Pancreas (tissue), 10 donors: ENCODE data around the gene DTX2. TPM values are rescaled to one million over a fixed set of nuclear protein-coding genes. Genes with fewer than 3 reads are reported as not detected.
"Not testable (repeated sequence)": the region's sequence is repeated elsewhere in the genome, so short reads cannot be mapped to it uniquely, and the experiment has no call there.

Experiments
- ATAC-seq, 4 donors: fragments of 200-7000 bp; cut with Tn5 transposase; one replicate each; pipeline versions ENCODE4 v1.8.0 to v1.9.1; 2020; ENCODE audit warnings: mild to moderate bottlenecking in 4 of 4, moderate library complexity in 4 of 4
- DNase-seq, 6 donors: peaks; one replicate each; pipeline ENCODE4 v3.0.0-alpha.2; 2020
- FAIRE-seq: peaks from 2 replicates; lab custom pipeline; 2012; peaks lifted over from hg19 to GRCh38; lab: Jason Lieb, UNC
- H3K27ac ChIP-seq, 4 donors: fragments of 200-600 bp; sonication (generic); 1 replicate in 3 of 4; 2 replicates in 1 of 4; pipeline versions ENCODE4 v1.5.0 to v1.8.0; 2020
- H3K27me3 ChIP-seq, 4 donors: fragments of 200-600 bp; one replicate each; pipeline ENCODE4 v1.8.0; 2021
- H3K36me3 ChIP-seq, 3 donors: fragments of 200-600 bp; sonication (generic) in 1 of 3; one replicate each; pipeline versions ENCODE4 v1.5.0 to v1.8.0; 2020 to 2021
- H3K4me1 ChIP-seq, 3 donors: fragments of 200-600 bp; one replicate each; pipeline ENCODE4 v1.8.0; 2021
- H3K4me3 ChIP-seq, 4 donors: fragments of 200-600 bp; sonication (generic) in 2 of 4; one replicate each; pipeline versions ENCODE4 v1.5.0 to v1.8.0; 2020 to 2021
- H3K9me3 ChIP-seq, 4 donors: fragments of 200-600 bp; one replicate each; pipeline ENCODE4 v1.8.0; 2021
- WGBS, 2 donors: extraction: QIAGEN DNeasy Blood & Tissue Kit; methylation state at CpG; one replicate each; pipeline ENCODE4 v1.1.7; 2013; 5-methylcytosine and 5-hydroxymethylcytosine counted together
- intact Hi-C, 3 donors: fragments of 100-400 bp; cut with DNase I; formaldehyde crosslinking; loops; one replicate each; pipeline versions ENCODE4 v1.11.1 to v1.14.2; 2022
- polyA plus RNA-seq, 2 donors: library from polyadenylated mRNA; stranded (reverse); fragments of 200-250 nt; gene quantifications; one replicate each; pipeline ENCODE4 v1.2.3, GENCODE V29; 2013
- total RNA-seq, 6 donors: library from RNA; stranded (reverse); fragmentation: NEBNext Ultra II Directional in 4 of 6; extraction: Animal tissue kit (Norgen Biotek cat#: 25700) in 4 of 6; gene quantifications; one replicate each; pipeline versions ENCODE4 v1.2.1 to v1.2.4, GENCODE V29; 2021 to 2023
- TF ChIP-seq, protein P1 (sequence below), 4 donors: fragments of 200-600 bp; sonication (generic) in 3 of 4; IDR thresholded peaks; one replicate each; pipeline versions ENCODE4 v1.5.0 to v1.8.0; 2021; ENCODE audit warnings: antibody characterized with exemption in 4 of 4
- donor health status: healthy with polysubstance abuse.
- donor health status: DM: no; HTN: no; CAD: no; lungs with moderate emphysema.
- donor health status: DM: no; HTN: no; CAD: no.
- donor health status: control.
- donor health status: control.
- donor health status: Bipolar disorder and iron deficiency.
- donor health status: DM: yes; HTN: yes; CAD: no.
- donor health status: DM: no; HTN: no; CAD: no.
- donor health status: DM: no; HTN: no; CAD: no.
- donor health status: DM: yes; HTN: yes; CAD: no.

Gene DTX2
- total and polyA plus RNA-seq, 8 donors, result 11.5 to 52.4 (median 16.5) TPM

DNA sequence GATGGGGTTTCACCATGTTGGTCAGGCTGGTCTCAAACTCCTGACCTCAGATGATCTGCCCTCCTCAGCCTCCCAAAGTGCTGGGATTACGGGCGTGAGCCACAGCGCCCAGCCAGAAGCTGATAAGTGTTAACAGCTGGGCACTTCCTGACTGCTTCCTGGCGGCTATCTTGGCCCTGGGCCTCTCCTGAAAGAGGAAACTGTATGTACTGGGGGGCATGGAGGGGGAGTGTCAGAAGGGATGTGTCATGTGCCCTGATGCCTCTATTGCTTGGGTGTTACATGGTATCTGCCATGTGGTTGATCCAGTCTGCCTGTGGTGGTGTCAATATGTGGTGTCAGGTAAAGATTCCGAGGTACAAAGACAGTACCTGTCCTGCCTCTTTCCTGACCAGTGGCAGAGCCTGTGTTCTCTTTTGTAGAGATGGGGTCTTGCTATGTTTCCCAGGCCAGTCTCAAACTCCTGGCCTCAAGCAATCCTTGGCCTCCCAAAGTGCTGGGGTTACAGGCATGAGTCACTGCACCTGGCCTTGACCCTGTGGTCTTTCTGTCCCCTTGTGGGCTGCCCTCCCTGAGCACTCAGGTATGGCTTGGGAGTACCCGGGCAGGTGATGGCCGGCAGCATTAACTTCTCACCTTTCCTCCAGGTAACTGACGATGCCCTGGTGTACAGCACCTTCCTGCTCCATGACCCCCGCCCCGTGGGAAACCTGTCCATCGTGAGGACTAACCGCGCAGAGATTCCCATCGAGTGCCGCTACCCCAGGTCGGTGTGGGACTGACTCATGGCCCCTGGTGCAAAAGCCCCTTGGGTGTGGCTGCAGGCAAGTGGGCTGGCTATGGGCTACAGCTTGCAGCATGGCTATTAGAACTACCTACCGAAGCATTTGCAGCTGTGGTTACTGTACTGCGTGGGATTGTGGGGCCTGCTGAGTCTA, 32.4 kb upstream of the DTX2 start:
- DNase-seq (no peak), FAIRE-seq (no peak), ATAC-seq (peak in 2 of 4 donors; percentile 19 to 50)
- Histone ChIP-seq H3K27ac (no peak overlapping the region), H3K4me1 (no peaks in the 10 kb centered on the region), H3K4me3 (no peak overlapping the region), H3K9me3 (no peaks in the 10 kb centered on the region), H3K27me3 (no peaks in the 10 kb centered on the region), H3K36me3 (no peaks in the 10 kb centered on the region)
- intact Hi-C loops, result no loop called here
- TF ChIP-seq, protein P1, sequence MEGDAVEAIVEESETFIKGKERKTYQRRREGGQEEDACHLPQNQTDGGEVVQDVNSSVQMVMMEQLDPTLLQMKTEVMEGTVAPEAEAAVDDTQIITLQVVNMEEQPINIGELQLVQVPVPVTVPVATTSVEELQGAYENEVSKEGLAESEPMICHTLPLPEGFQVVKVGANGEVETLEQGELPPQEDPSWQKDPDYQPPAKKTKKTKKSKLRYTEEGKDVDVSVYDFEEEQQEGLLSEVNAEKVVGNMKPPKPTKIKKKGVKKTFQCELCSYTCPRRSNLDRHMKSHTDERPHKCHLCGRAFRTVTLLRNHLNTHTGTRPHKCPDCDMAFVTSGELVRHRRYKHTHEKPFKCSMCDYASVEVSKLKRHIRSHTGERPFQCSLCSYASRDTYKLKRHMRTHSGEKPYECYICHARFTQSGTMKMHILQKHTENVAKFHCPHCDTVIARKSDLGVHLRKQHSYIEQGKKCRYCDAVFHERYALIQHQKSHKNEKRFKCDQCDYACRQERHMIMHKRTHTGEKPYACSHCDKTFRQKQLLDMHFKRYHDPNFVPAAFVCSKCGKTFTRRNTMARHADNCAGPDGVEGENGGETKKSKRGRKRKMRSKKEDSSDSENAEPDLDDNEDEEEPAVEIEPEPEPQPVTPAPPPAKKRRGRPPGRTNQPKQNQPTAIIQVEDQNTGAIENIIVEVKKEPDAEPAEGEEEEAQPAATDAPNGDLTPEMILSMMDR (IDR thresholded peaks at IDR 0.05), result no peak
- WGBS, 2 donors, result 86 to 88% methylated on average over 18 of the region's 18 CpGs

- TF ChIP-seq, protein P1 (IDR thresholded peaks at IDR 0.05), result no peak
- H3K4me1 ChIP-seq, result no peaks in the 10 kb centered on the region
- H3K36me3 ChIP-seq, result no peaks in the 10 kb centered on the region
- H3K27me3 ChIP-seq, result no peaks in the 10 kb centered on the region
- no peak overlapping the region for H3K4me3 ChIP-seq
- ATAC-seq (no peak), FAIRE-seq (no peak), DNase-seq (no peak)
- 91 to 93% methylated on average over 9 of the region's 9 CpGs for WGBS, 2 donors
- intact Hi-C loops, result no loop called here
- no peak overlapping the region for H3K27ac ChIP-seq
- H3K9me3 ChIP-seq, result no peaks in the 10 kb centered on the region
Observed at GRCh38 chr7:76430211-76430610, 31.3 kb upstream of the DTX2 start.

GRCh38 chr7:76430836-76431235, 30.7 kb upstream of the DTX2 start:
- intact Hi-C loops, result no loop called here
- H3K4me3 ChIP-seq, result no peak overlapping the region
- no peaks in the 10 kb centered on the region for H3K36me3 ChIP-seq
- no peak for FAIRE-seq
- no peak overlapping the region for H3K27ac ChIP-seq
- no peaks in the 10 kb centered on the region for H3K9me3 ChIP-seq
- DNase-seq, result no peak
- TF ChIP-seq, protein P1 (IDR thresholded peaks at IDR 0.05), result no peak
- WGBS, 2 donors, result 90 to 93% methylated on average over 3 of the region's 3 CpGs
- H3K27me3 ChIP-seq, result no peaks in the 10 kb centered on the region
- ATAC-seq, result no peak
- H3K4me1 ChIP-seq, result no peaks in the 10 kb centered on the region

DNA sequence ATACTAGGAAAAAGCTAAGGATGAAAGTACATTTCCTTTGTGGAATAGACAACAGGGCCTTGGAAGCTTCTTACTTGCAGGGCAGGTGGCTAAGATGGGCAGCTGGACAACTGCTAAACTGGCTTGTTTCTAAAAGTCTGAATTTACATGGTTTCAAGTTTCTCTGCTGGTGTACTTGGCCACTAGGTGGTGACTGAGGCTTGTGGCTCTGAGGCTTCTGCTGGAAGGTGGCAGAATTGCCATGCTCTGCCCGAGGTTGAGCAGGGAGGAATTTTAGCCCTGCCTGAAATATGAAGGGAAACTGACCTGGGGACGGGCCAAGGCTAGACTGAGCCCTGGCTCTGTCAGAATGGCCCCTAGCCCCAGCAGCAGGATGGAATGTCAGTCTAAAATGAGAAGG, 23.6 kb upstream of the DTX2 start:
- H3K4me1 ChIP-seq, FAIRE-seq, H3K36me3 ChIP-seq, H3K27me3 ChIP-seq, H3K4me3 ChIP-seq, H3K9me3 ChIP-seq, intact Hi-C loops, H3K27ac ChIP-seq: not testable (repeated sequence)
- DNase-seq, result peak in 5 of 6 donors; percentile 67 to 89 (median 73)
- TF ChIP-seq, protein P1 (IDR thresholded peaks at IDR 0.05), result peak; percentile 36 to 59 (median 38)
- ATAC-seq, result peak; percentile 89 to 95 (median 92)
- 0 to 13% methylated on average over 1 to 2 of the region's 2 CpGs for WGBS, 2 donors

GRCh38 chr7:76439120-76439888, 22.2 kb upstream of the DTX2 start:
- WGBS, 2 donors, result 71 to 92% methylated on average over 1 to 4 of the region's 7 CpGs
- DNase-seq, intact Hi-C loops, H3K4me1 ChIP-seq, FAIRE-seq, ATAC-seq, H3K27me3 ChIP-seq, H3K36me3 ChIP-seq, H3K9me3 ChIP-seq, H3K4me3 ChIP-seq, H3K27ac ChIP-seq: not testable (repeated sequence)

DNA sequence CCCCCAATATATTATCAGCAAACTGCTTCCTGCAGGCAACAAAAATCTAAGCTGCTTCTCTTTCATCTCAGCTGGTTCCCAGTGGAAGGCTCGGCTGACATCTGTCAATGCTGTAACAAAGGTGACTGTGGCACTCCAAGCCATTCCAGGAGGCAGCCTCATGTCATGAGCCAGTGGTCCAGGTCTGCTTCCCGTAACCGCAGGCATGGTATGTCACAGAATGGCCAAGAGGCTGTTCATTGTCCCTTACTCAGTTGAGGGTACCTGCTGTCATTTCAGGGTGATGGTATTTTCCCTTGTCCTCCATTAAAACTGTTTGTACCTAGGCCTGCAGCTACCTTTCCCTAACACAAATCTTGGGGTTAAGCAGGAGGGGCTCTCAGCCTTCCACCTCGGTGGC, 21.1 kb upstream of the DTX2 start:
- ATAC-seq, FAIRE-seq: not testable (repeated sequence)

GRCh38 chr7:76441792-76442191, 19.7 kb upstream of the DTX2 start:
- H3K27ac ChIP-seq, H3K36me3 ChIP-seq, H3K4me1 ChIP-seq, FAIRE-seq, H3K9me3 ChIP-seq, H3K4me3 ChIP-seq, H3K27me3 ChIP-seq, intact Hi-C loops, DNase-seq: not testable (repeated sequence)
- 75 to 89% methylated on average over 1 to 2 of the region's 10 CpGs for WGBS, 2 donors
- ATAC-seq, result peak in 3 of 4 donors; percentile 49 to 58 (median 50)

More for the DNA sequence above, 21.1 kb upstream of the DTX2 start:
- H3K4me1 ChIP-seq, H3K4me3 ChIP-seq, H3K9me3 ChIP-seq, DNase-seq, H3K27ac ChIP-seq, H3K27me3 ChIP-seq, intact Hi-C loops, H3K36me3 ChIP-seq: not testable (repeated sequence)
- WGBS, 2 donors, result 84 to 87% methylated on average over 4 of the region's 4 CpGs
